H1 (cell line): ENCODE results near the gene ARID3B. TPM values are rescaled to one million over a fixed set of nuclear protein-coding genes. Genes with fewer than 3 reads are reported as not detected.

Source experiments
- CTCF ChIA-PET: fragments of 300-600 bp; sonication (Branson Sonifier 250); formaldehyde crosslinking; loops from one replicate; lab custom pipeline; 2021; ENCODE audit not compliant: partially characterized antibody; lab: Charles Lee
- POLR2A ChIA-PET: fragments of 300-600 bp; sonication (Branson Sonifier 250); formaldehyde crosslinking; loops from one replicate; lab custom pipeline; 2021; ENCODE audit warnings: inconsistent platforms; ENCODE audit not compliant: partially characterized antibody; lab: Charles Lee
- DNase-seq, 2 experiments: peaks; one replicate each; pipeline versions ENCODE4 v3.0.0 to v3.0.0-alpha.2; 2010 to 2022; ENCODE audit warnings: low spot score in 2 of 2, low read depth in 1 of 2, mixed read lengths in 1 of 2
- FAIRE-seq: peaks from 2 replicates; lab custom pipeline; 2011; peaks lifted over from hg19 to GRCh38; lab: Jason Lieb, UNC
- H2AFZ ChIP-seq: 2 replicates; pipeline ENCODE4 v1.8.1; 2012; ENCODE audit warnings: low read length, inconsistent platforms
- H2AK5ac ChIP-seq: 2 replicates; pipeline ENCODE4 v1.6.1; 2013; ENCODE audit warnings: low read depth, low read length
- H2BK120ac ChIP-seq: replicated peaks from 2 replicates; pipeline ENCODE3; 2013; ENCODE audit warnings: low read depth, low read length, inconsistent platforms
- H2BK12ac ChIP-seq: 2 replicates; pipeline ENCODE4 v1.6.1; 2013; ENCODE audit warnings: low read depth, low read length
- H2BK15ac ChIP-seq: 2 replicates; pipeline ENCODE4 v1.6.1; 2013; ENCODE audit warnings: low read length
- H2BK20ac ChIP-seq: 2 replicates; pipeline ENCODE4 v1.6.1; 2013; ENCODE audit warnings: low read length
- H2BK5ac ChIP-seq: 2 replicates; pipeline ENCODE4 v1.6.1; 2013; ENCODE audit warnings: low read depth, low read length
- H3K14ac ChIP-seq: 2 replicates; pipeline ENCODE4 v1.6.1; 2013; ENCODE audit warnings: inconsistent platforms; ENCODE audit not compliant: insufficient read length
- H3K18ac ChIP-seq: 2 replicates; pipeline ENCODE4 v1.6.1; 2013; ENCODE audit warnings: low read length; ENCODE audit errors: extremely low read depth
- H3K23ac ChIP-seq: 2 replicates; pipeline ENCODE4 v1.6.1; 2013; ENCODE audit warnings: inconsistent platforms; ENCODE audit not compliant: insufficient read length
- H3K23me2 ChIP-seq: 2 replicates; pipeline ENCODE4 v1.6.1; 2013; ENCODE audit warnings: low read depth, low read length
- H3K27ac ChIP-seq: 2 replicates; pipeline ENCODE4 v1.6.1; 2011; ENCODE audit warnings: low read depth, low read length, inconsistent platforms
- H3K27me3 ChIP-seq, 4 experiments: replicated peaks in 1 of 4; 1 replicate in 1 of 4; 2 replicates in 3 of 4; pipeline versions ENCODE4 v1.6.1 to v1.8.1; 2011 to 2013; ENCODE audit warnings: low read length in 3 of 4, mild to moderate bottlenecking in 3 of 4, inconsistent platforms in 2 of 4, mixed read lengths in 2 of 4, moderate library complexity in 1 of 4; ENCODE audit not compliant: control insufficient read depth in 3 of 4, insufficient read depth in 3 of 4; ENCODE audit errors: extremely low read depth in 1 of 4
- H3K36me3 ChIP-seq, 4 experiments: 2 replicates each; pipeline versions ENCODE4 v1.6.1 to v1.8.1; 2011 to 2013; ENCODE audit warnings: mild to moderate bottlenecking in 4 of 4, low read length in 3 of 4, moderate library complexity in 2 of 4, control low read depth in 1 of 4, inconsistent platforms in 1 of 4; ENCODE audit not compliant: insufficient read depth in 4 of 4, control insufficient read depth in 2 of 4
- H3K4ac ChIP-seq: replicated peaks from 2 replicates; pipeline ENCODE3; 2013; ENCODE audit warnings: low read length, low read depth, mixed read lengths, inconsistent platforms; ENCODE audit not compliant: insufficient read length
- H3K4me1 ChIP-seq, 4 experiments: replicated peaks in 1 of 4; 1 replicate in 1 of 4; 2 replicates in 3 of 4; pipeline versions ENCODE4 v1.6.1 to v1.8.1; 2011 to 2013; ENCODE audit warnings: low read length in 3 of 4, inconsistent platforms in 2 of 4, mixed read lengths in 1 of 4; ENCODE audit not compliant: insufficient read depth in 4 of 4, control insufficient read depth in 3 of 4
- H3K4me2 ChIP-seq, 2 experiments: 2 replicates each; pipeline versions ENCODE4 v1.6.1 to v1.8.1; 2011 to 2013; ENCODE audit warnings: low read depth in 2 of 2, low read length in 2 of 2, control low read depth in 1 of 2, inconsistent platforms in 1 of 2, mild to moderate bottlenecking in 1 of 2; ENCODE audit not compliant: insufficient read depth in 1 of 2
- H3K4me3 ChIP-seq, 4 experiments: fragments of 200-600, 300-600 bp in 1 of 4; sonication (generic), shearing (Covaris generic), sonication (Bioruptor Twin) in 1 of 4; 2 replicates each; pipeline versions ENCODE4 v1.5.1 to v1.8.1; 2011 to 2016; ENCODE audit warnings: low read length in 4 of 4, low read depth in 3 of 4, control low read depth in 2 of 4, inconsistent platforms in 2 of 4, mild to moderate bottlenecking in 2 of 4, mixed read lengths in 1 of 4, moderate library complexity in 1 of 4; ENCODE audit not compliant: insufficient read depth in 2 of 4; ENCODE audit errors: extremely low read depth in 1 of 4
- H3K56ac ChIP-seq: replicated peaks from 2 replicates; pipeline ENCODE3; 2013; ENCODE audit warnings: low read depth, mild to moderate bottlenecking, mixed read lengths, low read length, inconsistent platforms; ENCODE audit not compliant: insufficient read length
- H3K79me1 ChIP-seq: 2 replicates; pipeline ENCODE4 v1.6.1; 2013; ENCODE audit warnings: low read depth, low read length, control low read depth
- H3K79me2 ChIP-seq, 2 experiments: 2 replicates each; pipeline versions ENCODE4 v1.6.1 to v1.8.1; 2012 to 2013; ENCODE audit warnings: low read length in 2 of 2, mild to moderate bottlenecking in 2 of 2, inconsistent platforms in 1 of 2; ENCODE audit not compliant: insufficient read depth in 2 of 2, control insufficient read depth in 1 of 2
- H3K9ac ChIP-seq, 4 experiments: replicated peaks in 1 of 4; 1 replicate in 1 of 4; 2 replicates in 3 of 4; pipeline versions ENCODE4 v1.6.1 to v1.8.1; 2011 to 2013; ENCODE audit warnings: low read depth in 3 of 4, low read length in 3 of 4, control low read depth in 2 of 4, mild to moderate bottlenecking in 2 of 4, moderate library complexity in 2 of 4, inconsistent platforms in 1 of 4; ENCODE audit errors: extremely low read depth in 1 of 4
- H3K9me3 ChIP-seq, 2 experiments: 2 replicates each; pipeline versions ENCODE4 v1.6.1 to v1.8.1; 2012 to 2013; ENCODE audit warnings: mild to moderate bottlenecking in 2 of 2, moderate library complexity in 2 of 2, control low read depth in 1 of 2, inconsistent platforms in 1 of 2, low read depth in 1 of 2, low read length in 1 of 2, mixed read lengths in 1 of 2; ENCODE audit not compliant: insufficient read depth in 2 of 2
- H4K20me1 ChIP-seq, 2 experiments: replicated peaks in 1 of 2; 2 replicates each; pipeline versions ENCODE3 to v1.8.1; 2011 to 2013; ENCODE audit warnings: inconsistent platforms in 2 of 2, low read length in 2 of 2, mild to moderate bottlenecking in 1 of 2; ENCODE audit not compliant: insufficient read depth in 2 of 2, control insufficient read depth in 1 of 2
- H4K5ac ChIP-seq: 2 replicates; pipeline ENCODE4 v1.6.1; 2013; ENCODE audit warnings: low read length, low read depth, mixed read lengths, inconsistent platforms; ENCODE audit not compliant: insufficient read length
- H4K8ac ChIP-seq: 2 replicates; pipeline ENCODE4 v1.8.0; 2013; ENCODE audit warnings: mild to moderate bottlenecking, moderate library complexity, low read length, inconsistent platforms; ENCODE audit not compliant: insufficient read depth; ENCODE audit errors: extremely low read depth
- H4K91ac ChIP-seq: replicated peaks from 2 replicates; pipeline ENCODE3; 2013; ENCODE audit warnings: low read length, mixed read lengths, inconsistent platforms; ENCODE audit not compliant: insufficient read length
- BACH1 ChIP-seq: IDR thresholded peaks from 2 replicates; pipeline ENCODE4 v1.6.1; 2012; ENCODE audit warnings: low read length, improper control_type of control experiment
- MAFK ChIP-seq: IDR thresholded peaks from 2 replicates; pipeline ENCODE4 v1.6.1; 2012; ENCODE audit warnings: low read depth, mild to moderate bottlenecking, improper control_type of control experiment, low read length
- RAD21 ChIP-seq, 2 experiments: IDR thresholded peaks in 1 of 2; conservative IDR thresholded peaks in 1 of 2; 2 replicates each; pipeline ENCODE4 v1.6.1; 2011; ENCODE audit warnings: low read depth in 2 of 2, low read length in 2 of 2, improper control_type of control experiment in 1 of 2, inconsistent platforms in 1 of 2, mild to moderate bottlenecking in 1 of 2, moderate library complexity in 1 of 2
- SP1 ChIP-seq: IDR thresholded peaks from 2 replicates; pipeline ENCODE4 v1.6.1; 2011; ENCODE audit warnings: low read depth, low read length
- TAF7 ChIP-seq: optimal IDR thresholded peaks from 2 replicates; pipeline ENCODE3; 2011; ENCODE audit warnings: low read depth, mild to moderate bottlenecking, inconsistent platforms, low read length, moderate library complexity, borderline replicate concordance
- WGBS, 2 experiments: shearing (Covaris generic) in 1 of 2; methylation state at CpG; one replicate each; pipeline versions ENCODE4 v1.1.6 to v1.1.7; 2013 to 2015; ENCODE audit warnings: low lambda C conversion rate in 2 of 2, mixed read lengths in 2 of 2, inconsistent platforms in 1 of 2, low coverage in 1 of 2, missing lambda C conversion rate in 1 of 2; ENCODE audit not compliant: insufficient replicate concordance in 2 of 2, insufficient coverage in 1 of 2, insufficient read length in 1 of 2; ENCODE audit errors: extremely low coverage in 1 of 2, missing lambda C conversion rate in 1 of 2; 5-methylcytosine and 5-hydroxymethylcytosine counted together
- polyA plus RNA-seq, 7 experiments: library from polyadenylated mRNA; depleted of rRNA in 3 of 7; stranded (reverse) in 5 of 7; unstranded in 2 of 7; fragments of >200 nt in 5 of 7; fragments of 200-250 nt in 2 of 7; gene quantifications; 1 replicate in 5 of 7; 2 replicates in 1 of 7; 4 replicates in 1 of 7; pipeline versions ENCODE4 v1.2.1 to v1.2.3, GENCODE V29; 2011 to 2013; ENCODE audit warnings: missing spikeins in 2 of 7, mixed read lengths in 2 of 7
- total RNA-seq: library from RNA; stranded (reverse); fragmentation: NEBNext Ultra II Directional; extraction: Animal tissue kit (Norgen Biotek cat#: 25700); gene quantifications from 2 replicates; pipeline ENCODE4 v1.2.1, GENCODE V29; 2021

ARID3B gene
- total and polyA plus RNA-seq, 2 of the 8 experiments (the other 6 are each of a cell fraction or from before 2014, with no cell fraction given): 81.0 to 115 TPM

DNA sequence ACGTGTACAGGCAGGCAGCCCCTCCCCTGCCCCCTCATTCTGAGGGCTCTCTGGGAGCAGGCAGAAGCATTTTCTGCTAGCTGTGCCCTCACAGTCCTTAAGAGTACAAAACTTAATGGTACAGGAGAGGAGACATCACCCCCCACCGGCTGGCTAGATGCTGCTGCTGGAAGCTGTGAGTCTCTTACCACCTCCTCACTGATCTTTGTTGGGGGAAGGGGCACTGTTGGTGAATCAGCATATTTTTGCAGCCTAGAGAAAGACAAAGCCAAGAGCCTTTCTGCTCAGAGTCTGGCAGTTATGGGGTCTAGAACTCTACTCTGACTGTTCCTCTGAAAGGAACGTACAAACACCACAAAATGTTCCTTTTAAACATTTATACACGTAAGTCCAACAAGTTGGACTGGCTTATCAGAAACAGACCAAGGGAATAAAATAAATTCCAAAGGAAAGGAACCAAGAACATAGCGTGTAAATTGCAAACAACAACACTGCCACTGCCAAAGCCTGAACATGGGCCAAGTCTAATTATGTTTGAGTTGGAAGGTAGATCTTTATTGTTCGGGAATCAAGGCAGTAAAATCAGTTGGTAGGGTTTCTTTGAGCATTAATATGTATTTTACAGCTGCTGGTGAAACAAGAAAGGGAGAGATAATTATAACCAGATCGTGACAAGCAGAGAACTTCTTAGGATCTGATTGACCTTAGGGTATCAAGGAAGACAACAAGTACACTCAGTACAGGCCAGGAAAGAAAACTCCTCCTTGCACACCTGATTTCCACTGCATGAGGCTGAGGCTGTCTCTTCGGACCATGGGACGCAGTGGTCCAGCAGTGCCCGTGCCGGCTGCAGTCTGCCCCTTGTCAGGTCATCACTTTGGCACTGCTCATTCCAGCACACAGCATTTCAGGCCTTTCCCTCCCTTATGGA, 102.0 kb downstream of the ARID3B start:
- Histone ChIP-seq H3K79me2 (0 out of 4 replicates have a peak, but pooled peaks cover 0 to 6% of the 10 kb centered on the region in 2 experiments), H4K20me1 (peaks cover 2 to 6% of the 10 kb centered on the region in 2 experiments), H3K27me3 (no peaks in the 10 kb centered on the region), H3K9ac (peak overlapping the region in 2 of 4 experiments; percentile 22 to 29; a peak in 2 of 7 replicates), H4K91ac (no peak overlapping the region), H3K4me1 (peaks cover 0 to 13% (median 11%) of the 10 kb centered on the region in 4 experiments; a peak in 4 of 7 replicates), H2BK15ac (no peak overlapping the region), H3K14ac (no peak overlapping the region), H2BK5ac (peak overlapping the region; percentile 71), H3K23ac (no peak overlapping the region), H3K27ac (peak overlapping the region; percentile 78), H3K79me1 (peaks cover 6% of the 10 kb centered on the region; the same call in 1 of the 2 replicates), H3K56ac (no peak overlapping the region), H3K4me2 (peak overlapping the region; percentile 36), H2AFZ (no peak overlapping the region), H3K9me3 (no peaks in the 10 kb centered on the region), H2BK12ac (peak overlapping the region; percentile 87), H3K18ac (peak overlapping the region; percentile 52; the same call in 1 of the 2 replicates), H2BK120ac (no peak overlapping the region), H4K5ac (no peak overlapping the region), H3K4me3 (peak overlapping the region in 1 of 4 experiments; percentile 23; a peak in 1 of 8 replicates), H2AK5ac (peak overlapping the region; percentile 97), H4K8ac (no peak overlapping the region), H3K23me2 (no peaks in the 10 kb centered on the region), H3K4ac (no peak overlapping the region), H3K36me3 (peaks cover 0 to 12% (median 2%) of the 10 kb centered on the region in 4 experiments; a peak in 4 of 8 replicates), H2BK20ac (no peak overlapping the region)
- no peak for TF ChIP-seq TAF7
- TF ChIP-seq BACH1: peak; percentile 96
- 0 out of 2 replicates have a peak, but pooled peaks have one; percentile 36 for TF ChIP-seq SP1
- TF ChIP-seq MAFK: peak; percentile 89
- 0 out of 4 replicates have a peak, but pooled peaks of 1 of the 2 experiments have one; percentile 7 for TF ChIP-seq RAD21 (IDR thresholded peaks at IDR 0.05 in 1 of 2, conservative IDR thresholded peaks at IDR 0.05 in 1 of 2; ENCODE audit: low read depth in 2 of 2, low read length in 2 of 2)
- POLR2A ChIA-PET: interaction anchor here (0.8 to 5.3 kb wide), 6 partner anchors 13 to 120 kb away, joined by 3 to 32 read pairs (median 4); no protein-coding TSS in a partner anchor
- CTCF ChIA-PET: interaction anchor here (0.7 to 37.5 kb wide), 3 partner anchors 9 to 132 kb away, joined by 3 to 1439 read pairs (median 538); partner anchors contain the start of genes CLK3, CSK and CYP1A2
- FAIRE-seq: peak; percentile 58
- 78% methylated on average over 11 of the region's 11 CpGs; no CpG with 5 or more reads in 1 of the 2 experiments for WGBS, 2 experiments
- no peak for DNase-seq
